ENCODE results near the gene UFC1. TPM values are rescaled to one million over a fixed set of nuclear protein-coding genes. Genes with fewer than 3 reads are reported as not detected.

Gene UFC1
- total and polyA plus RNA-seq, 8 donors = 59.5 to 107 (median 76.0) TPM

- 8 to 9% methylated on average over 16 to 17 of the region's 17 CpGs for WGBS, 2 donors
- peaks cover 0 to 11% (median 4%) of the 10 kb centered on the region in 3 donors for H3K4me1 ChIP-seq
- peak overlapping the region in 3 of 4 donors; percentile 75 to 85 (median 78) for H3K27ac ChIP-seq
- intact Hi-C loops (cut with DNase I) = no loop called here
- peak overlapping the region; percentile 54 to 74 (median 66) for H3K4me3 ChIP-seq
- DNase-seq (no peak), FAIRE-seq (no peak), ATAC-seq (peak; percentile 23 to 38 (median 32))
- TF ChIP-seq CTCF (IDR thresholded peaks at IDR 0.05) = no peak
- peaks cover 0 to 32% (median 10%) of the 10 kb centered on the region in 3 donors for H3K36me3 ChIP-seq
- H3K27me3 ChIP-seq = no peaks in the 10 kb centered on the region
- no peaks in the 10 kb centered on the region for H3K9me3 ChIP-seq
These were observed 22.8 kb downstream of the UFC1 start for GRCh38 chr1:161176468-161177111.

DNA sequence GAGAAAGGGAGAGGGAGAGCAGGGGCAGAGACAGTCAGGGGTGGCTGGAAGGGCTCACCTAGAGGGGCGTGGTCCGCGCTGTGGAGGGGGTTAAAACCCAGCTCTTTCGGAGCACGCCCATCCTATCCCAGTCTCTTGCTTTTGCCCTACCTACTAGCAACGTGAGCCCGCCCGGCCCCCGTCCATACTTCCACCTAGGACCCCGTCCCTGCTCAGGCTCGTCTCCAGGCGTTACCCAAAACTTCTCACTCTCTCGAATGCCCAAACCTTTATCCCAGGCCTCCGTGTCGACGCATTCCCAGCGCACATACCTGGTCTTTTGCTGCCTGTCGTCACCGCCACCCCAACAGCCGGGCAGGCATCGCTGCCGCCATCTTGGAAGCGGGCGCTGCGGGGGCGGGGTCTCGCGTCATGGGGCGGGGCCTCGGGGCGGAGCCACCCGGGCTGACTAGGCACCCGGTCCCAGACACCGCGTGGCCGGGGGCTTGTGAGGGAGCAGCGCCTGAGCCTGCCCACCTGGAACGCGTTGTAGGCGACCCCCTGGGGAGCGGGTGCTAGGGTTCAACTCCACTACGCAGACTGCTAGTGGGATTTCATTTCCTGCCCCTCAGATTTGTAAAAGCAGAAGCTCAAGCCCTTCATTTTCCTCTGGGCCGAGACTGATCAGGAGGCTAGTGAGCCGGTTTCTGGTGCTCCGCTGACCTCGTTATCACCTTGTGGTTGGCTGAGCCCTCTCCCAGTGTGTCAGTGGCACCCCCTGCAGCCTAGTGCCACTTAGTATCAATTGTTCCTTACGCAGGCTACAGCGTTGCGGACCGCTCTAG lies 23.5 kb downstream of the UFC1 start, which contains the start of gene B4GALT3:
TSS of gene B4GALT3 (minus strand) at position 396 of the 824 bp plus-strand sequence. CDS start 1,447 bp downstream, outside the sequence.
- Histone ChIP-seq H3K9me3 (no peaks in the 10 kb centered on the region), H3K27ac (peak within 1 kb of the TSS; percentile 75 to 85 (median 79)), H3K4me1 (peaks cover 0 to 11% (median 4%) of the 10 kb centered on the region in 3 donors), H3K4me3 (peak within 1 kb of the TSS; percentile 54 to 74 (median 66)), H3K36me3 (peaks cover 0 to 24% (median 5%) of the 10 kb centered on the region in 3 donors), H3K27me3 (no peaks in the 10 kb centered on the region)
- WGBS, 2 donors = 1 to 2% methylated on average over 47 to 50 of the region's 50 CpGs
- DNase-seq (peak; percentile 86 to 99 (median 94)), FAIRE-seq (no peak), ATAC-seq (peak; percentile 96 to 98 (median 98))
- no peak for TF ChIP-seq CTCF (IDR thresholded peaks at IDR 0.05)
- intact Hi-C loops (cut with DNase I) = no loop called here

- DNase-seq (no peak), ATAC-seq (peak; percentile 1 to 6 (median 2)), FAIRE-seq (no peak)
- no peak for TF ChIP-seq CTCF (IDR thresholded peaks at IDR 0.05)
- Histone ChIP-seq H3K27ac (peak overlapping the region; percentile 75 to 85 (median 79)), H3K36me3 (peaks cover 0 to 20% (median 5%) of the 10 kb centered on the region in 3 donors), H3K4me1 (peaks cover 0 to 11% (median 4%) of the 10 kb centered on the region in 3 donors), H3K9me3 (no peaks in the 10 kb centered on the region), H3K4me3 (peak overlapping the region; percentile 54 to 74 (median 66)), H3K27me3 (no peaks in the 10 kb centered on the region)
- WGBS, 2 donors = 16 to 24% methylated on average over 9 of the region's 9 CpGs
- intact Hi-C loops (cut with DNase I) = no loop called here
These were observed 24.1 kb downstream of the UFC1 start for GRCh38 chr1:161177936-161178244.

- WGBS, 2 donors = 86 to 92% methylated on average over 3 of the region's 3 CpGs
- intact Hi-C loops (cut with DNase I) = no loop called here
These were observed 25.9 kb downstream of the UFC1 start for GRCh38 chr1:161179698-161180097.

More at GRCh38 chr1:161179698-161180097, 25.9 kb downstream of the UFC1 start:
- Histone ChIP-seq H3K36me3 (peaks cover 0 to 5% (median 2%) of the 10 kb centered on the region in 3 donors), H3K27ac (no peak overlapping the region), H3K4me1 (peaks cover 0 to 11% (median 4%) of the 10 kb centered on the region in 3 donors), H3K9me3 (no peaks in the 10 kb centered on the region), H3K27me3 (no peaks in the 10 kb centered on the region), H3K4me3 (no peak overlapping the region)
- TF ChIP-seq CTCF (IDR thresholded peaks at IDR 0.05) = no peak
- FAIRE-seq (no peak), DNase-seq (no peak), ATAC-seq (no peak)

Data from pancreas (tissue), 10 donors.